IgD-negative memory B cell (primary cell): ENCODE data around the gene ALAS2. TPM values are rescaled to one million over a fixed set of nuclear protein-coding genes. Genes with fewer than 3 reads are reported as not detected.
"Not testable (repeated sequence)": the region's sequence is repeated elsewhere in the genome, so short reads cannot be mapped to it uniquely, and the experiment has no call there.

Source experiments
- H3K27ac Mint-ChIP-seq, 3 donors: one replicate each; pipeline ENCODE4 v1.8.0; 2020 to 2022; ENCODE audit warnings: mild to moderate bottlenecking in 3 of 3, mixed read lengths in 3 of 3, moderate library complexity in 1 of 3
- H3K27me3 Mint-ChIP-seq: one replicate; pipeline ENCODE4 v1.8.0; 2021; ENCODE audit warnings: mixed read lengths
- H3K36me3 Mint-ChIP-seq: one replicate; pipeline ENCODE4 v1.8.0; 2020; ENCODE audit warnings: mild to moderate bottlenecking, mixed read lengths
- H3K4me1 Mint-ChIP-seq, 3 donors: one replicate each; pipeline ENCODE4 v1.8.0; 2020 to 2022; ENCODE audit warnings: mixed read lengths in 3 of 3, mild to moderate bottlenecking in 1 of 3
- H3K4me3 Mint-ChIP-seq, 4 donors: one replicate each; pipeline ENCODE4 v1.8.0; 2020 to 2022; ENCODE audit warnings: mild to moderate bottlenecking in 4 of 4, mixed read lengths in 4 of 4, moderate library complexity in 3 of 4
- H3K9me3 Mint-ChIP-seq, 3 donors: one replicate each; pipeline ENCODE4 v1.8.0; 2020 to 2021; ENCODE audit warnings: mixed read lengths in 3 of 3, mild to moderate bottlenecking in 1 of 3
- polyA plus RNA-seq: library from polyadenylated mRNA; unstranded; fragments of 300-500 nt; fragmentation: Illumina TruSeq; gene quantifications from one replicate; pipeline ENCODE4 v1.2.3, GENCODE V29; 2021

Gene ALAS2
- polyA plus RNA-seq, 1 donor from 2014 or later: not detected

GRCh38 chrX:54992911-54993622, 37.7 kb downstream of the ALAS2 start:
- Mint-ChIP-seq H3K4me3 (no peak overlapping the region), H3K9me3 (no peaks in the 10 kb centered on the region), H3K27me3 (peaks cover 5% of the 10 kb centered on the region), H3K4me1 (peaks cover 3 to 4% (median 3%) of the 10 kb centered on the region in 3 donors), H3K27ac (no peak overlapping the region), H3K36me3 (no peaks in the 10 kb centered on the region)

DNA sequence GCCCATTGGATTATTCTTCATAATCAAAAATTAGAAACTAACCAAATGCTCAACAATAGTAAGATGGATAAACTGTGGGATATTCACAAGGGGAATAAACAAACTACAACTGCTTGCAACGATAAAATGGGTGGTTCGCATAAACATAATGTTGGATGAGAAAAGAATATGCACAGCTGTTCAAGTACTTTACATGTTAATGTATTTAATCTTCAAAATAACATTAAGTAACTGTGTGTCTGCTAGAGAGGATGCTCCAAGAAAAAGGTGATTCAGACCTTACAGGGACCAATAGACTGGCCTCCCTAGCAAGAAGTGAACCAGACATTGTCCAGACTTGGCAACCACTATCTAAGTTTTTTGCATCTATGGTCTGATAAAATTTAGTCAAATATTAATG, 39.1 kb downstream of the ALAS2 start:
- H3K27me3 Mint-ChIP-seq: peaks cover 2% of the 10 kb centered on the region
- peaks cover 3 to 4% (median 3%) of the 10 kb centered on the region in 3 donors for H3K4me1 Mint-ChIP-seq
- no peaks in the 10 kb centered on the region for H3K36me3 Mint-ChIP-seq
- H3K4me3 Mint-ChIP-seq: no peak overlapping the region
- no peak overlapping the region for H3K27ac Mint-ChIP-seq
- no peaks in the 10 kb centered on the region for H3K9me3 Mint-ChIP-seq

- H3K4me3 Mint-ChIP-seq, H3K27ac Mint-ChIP-seq, H3K36me3 Mint-ChIP-seq, H3K9me3 Mint-ChIP-seq, H3K4me1 Mint-ChIP-seq, H3K27me3 Mint-ChIP-seq: not testable (repeated sequence)
Observed at GRCh38 chrX:54983306-54983705, 47.5 kb downstream of the ALAS2 start.

GRCh38 chrX:54980334-54980733, 50.4 kb downstream of the ALAS2 start:
- Mint-ChIP-seq H3K4me1 (peaks cover 0 to 2% (median 0%) of the 10 kb centered on the region in 3 donors), H3K36me3 (no peaks in the 10 kb centered on the region), H3K9me3 (peaks cover 3 to 10% (median 4%) of the 10 kb centered on the region in 3 donors), H3K27ac (no peak overlapping the region), H3K27me3 (peaks cover 3% of the 10 kb centered on the region), H3K4me3 (no peak overlapping the region)

- Mint-ChIP-seq H3K27ac (no peak overlapping the region), H3K36me3 (no peaks in the 10 kb centered on the region), H3K9me3 (peaks cover 3 to 10% (median 4%) of the 10 kb centered on the region in 3 donors), H3K4me3 (no peak overlapping the region), H3K4me1 (peaks cover 0 to 2% (median 0%) of the 10 kb centered on the region in 3 donors), H3K27me3 (peaks cover 7% of the 10 kb centered on the region)
Observed at GRCh38 chrX:54979432-54979831, 51.3 kb downstream of the ALAS2 start.

- H3K27me3 Mint-ChIP-seq: peaks cover 7% of the 10 kb centered on the region
- H3K4me3 Mint-ChIP-seq: no peak overlapping the region
- peaks cover 3 to 10% (median 4%) of the 10 kb centered on the region in 3 donors for H3K9me3 Mint-ChIP-seq
- H3K27ac Mint-ChIP-seq: no peak overlapping the region
- no peaks in the 10 kb centered on the region for H3K36me3 Mint-ChIP-seq
- H3K4me1 Mint-ChIP-seq: no peaks in the 10 kb centered on the region
Observed at GRCh38 chrX:54978448-54978847, 52.3 kb downstream of the ALAS2 start.

- Mint-ChIP-seq H3K27me3 (peaks cover 7% of the 10 kb centered on the region), H3K4me1 (no peaks in the 10 kb centered on the region), H3K9me3 (peaks cover 0 to 4% (median 3%) of the 10 kb centered on the region in 3 donors), H3K4me3 (no peak overlapping the region), H3K27ac (no peak overlapping the region), H3K36me3 (no peaks in the 10 kb centered on the region)
Observed at GRCh38 chrX:54977387-54977786, 53.4 kb downstream of the ALAS2 start.

DNA sequence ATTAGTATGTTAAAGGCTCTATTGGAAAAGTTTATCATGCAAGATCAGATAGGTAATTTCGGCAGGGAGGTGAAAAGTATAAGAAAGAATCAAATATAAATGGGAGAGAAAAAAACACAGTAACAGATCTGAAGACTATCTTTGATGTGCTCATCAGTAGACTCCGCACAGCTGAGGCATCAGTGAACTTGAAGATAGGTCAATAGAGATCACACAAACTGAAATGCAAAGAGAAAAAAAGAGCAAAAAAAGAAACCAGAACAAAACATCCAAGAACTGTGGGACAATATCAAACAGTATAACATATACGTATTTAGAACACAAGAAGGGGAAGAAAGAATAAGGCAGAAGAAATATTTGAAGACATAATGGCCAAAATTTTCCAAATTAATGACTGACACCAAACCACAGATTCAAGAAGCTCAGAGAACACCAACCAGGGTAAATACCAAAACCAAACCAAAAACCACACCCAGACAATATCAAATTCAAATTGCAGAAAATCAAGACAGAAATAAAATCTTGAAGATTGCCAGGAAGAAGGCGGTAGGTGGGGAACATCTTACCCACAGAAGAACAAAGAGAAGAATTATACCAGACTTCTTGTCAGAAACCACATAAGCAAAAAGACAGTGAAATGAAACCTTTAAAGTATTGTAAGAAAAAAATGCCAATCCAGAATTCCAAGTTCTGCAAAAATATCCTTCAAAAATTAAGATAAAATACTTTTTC, 65.8 kb downstream of the ALAS2 start:
- H3K27me3 Mint-ChIP-seq: peaks cover 2% of the 10 kb centered on the region
- no peak overlapping the region for H3K4me3 Mint-ChIP-seq
- H3K9me3 Mint-ChIP-seq: peaks cover 0 to 6% (median 3%) of the 10 kb centered on the region in 3 donors
- H3K27ac Mint-ChIP-seq: peak overlapping the region in 1 of 3 donors; percentile 4
- H3K4me1 Mint-ChIP-seq: peaks cover 0 to 1% (median 0%) of the 10 kb centered on the region in 3 donors
- peaks cover 4% of the 10 kb centered on the region for H3K36me3 Mint-ChIP-seq

DNA sequence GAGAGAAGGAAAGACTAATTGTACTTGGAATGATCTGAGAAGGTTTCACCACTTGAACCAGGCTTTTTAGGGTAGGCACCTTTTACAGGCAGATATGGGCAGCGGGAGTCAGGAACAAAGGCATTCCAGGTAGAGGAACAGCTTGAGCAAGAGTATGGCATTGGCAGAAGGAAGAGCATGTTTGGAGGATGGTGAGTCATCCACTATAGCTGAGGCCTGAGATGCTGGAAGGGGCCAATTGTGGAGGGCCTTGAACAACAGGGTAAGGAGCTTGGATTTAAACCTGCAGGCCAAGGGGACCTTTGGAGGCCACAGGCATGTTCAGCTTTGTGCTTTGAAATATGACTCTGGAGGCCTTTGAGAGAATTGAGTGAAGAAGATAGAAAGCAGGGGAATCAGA, 69.0 kb downstream of the ALAS2 start:
- no peak overlapping the region for H3K4me3 Mint-ChIP-seq
- peaks cover 0 to 1% (median 0%) of the 10 kb centered on the region in 3 donors for H3K4me1 Mint-ChIP-seq
- H3K27me3 Mint-ChIP-seq: peaks cover 2% of the 10 kb centered on the region
- H3K36me3 Mint-ChIP-seq: peaks cover 4% of the 10 kb centered on the region
- peaks cover 0 to 3% (median 0%) of the 10 kb centered on the region in 3 donors for H3K9me3 Mint-ChIP-seq
- H3K27ac Mint-ChIP-seq: no peak overlapping the region

Other genes starting within 250 kb of the ALAS2 start
- not detected for gene ITIH6, start 232.7 kb downstream of the ALAS2 start, polyA plus RNA-seq
- gene MAGED2, start 223.2 kb downstream of the ALAS2 start, polyA plus RNA-seq: 64.3 TPM
- 0.06 TPM for gene TRO, start 110.2 kb downstream of the ALAS2 start, polyA plus RNA-seq
- not detected for gene PFKFB1, start 36.8 kb downstream of the ALAS2 start, polyA plus RNA-seq
- gene APEX2, start 30.6 kb downstream of the ALAS2 start, polyA plus RNA-seq: 22.9 TPM
- gene PAGE2B, start 44.1 kb upstream of the ALAS2 start, polyA plus RNA-seq: not detected
- not detected for gene PAGE2, start 58.0 kb upstream of the ALAS2 start, polyA plus RNA-seq
- not detected for gene PAGE5, start 189.4 kb upstream of the ALAS2 start, polyA plus RNA-seq
- gene PAGE3, start 233.9 kb upstream of the ALAS2 start, polyA plus RNA-seq: not detected